ENCODE data around the gene CASK.
"Not testable (repeated sequence)": the region's sequence is repeated elsewhere in the genome, so short reads cannot be mapped to it uniquely, and the experiment has no call there.

CASK gene

GRCh38 chrX:41708486-41708885 is 214.9 kb downstream of the CASK start:
- H3K9me3 Mint-ChIP-seq: no peaks in the 10 kb centered on the region
- peaks cover 34% of the 10 kb centered on the region for H3K4me1 Mint-ChIP-seq
- no peak overlapping the region for H3K27ac Mint-ChIP-seq

GRCh38 chrX:41707218-41707617 is 216.1 kb downstream of the CASK start:
- no peaks in the 10 kb centered on the region for H3K27me3 Mint-ChIP-seq
- no peaks in the 10 kb centered on the region for H3K9me3 Mint-ChIP-seq
- peaks cover 6% of the 10 kb centered on the region for H3K36me3 Mint-ChIP-seq
- no peak overlapping the region for H3K27ac Mint-ChIP-seq
- H3K4me3 Mint-ChIP-seq: no peak overlapping the region
- peaks cover 34% of the 10 kb centered on the region for H3K4me1 Mint-ChIP-seq

More at GRCh38 chrX:41708486-41708885, 214.9 kb downstream of the CASK start:
- H3K36me3 Mint-ChIP-seq: peaks cover 4% of the 10 kb centered on the region
- H3K4me3 Mint-ChIP-seq: no peak overlapping the region
- H3K27me3 Mint-ChIP-seq: no peaks in the 10 kb centered on the region

GRCh38 chrX:41705680-41706374 is 217.5 kb downstream of the CASK start:
- H3K4me1 Mint-ChIP-seq: peaks cover 34% of the 10 kb centered on the region
- H3K36me3 Mint-ChIP-seq: peaks cover 6% of the 10 kb centered on the region
- no peaks in the 10 kb centered on the region for H3K9me3 Mint-ChIP-seq
- no peaks in the 10 kb centered on the region for H3K27me3 Mint-ChIP-seq
- peak overlapping the region; percentile 72 for H3K27ac Mint-ChIP-seq
- no peak overlapping the region for H3K4me3 Mint-ChIP-seq

- Mint-ChIP-seq H3K9me3 (no peaks in the 10 kb centered on the region), H3K4me1 (peaks cover 31% of the 10 kb centered on the region), H3K4me3 (no peak overlapping the region), H3K36me3 (peaks cover 6% of the 10 kb centered on the region), H3K27me3 (no peaks in the 10 kb centered on the region), H3K27ac (no peak overlapping the region)
These were observed 218.3 kb downstream of the CASK start for GRCh38 chrX:41705042-41705441.

GRCh38 chrX:41703574-41704029 is 219.8 kb downstream of the CASK start:
- Mint-ChIP-seq H3K27ac (no peak overlapping the region), H3K36me3 (peaks cover 6% of the 10 kb centered on the region), H3K4me1 (peaks cover 25% of the 10 kb centered on the region), H3K4me3 (no peak overlapping the region), H3K27me3 (no peaks in the 10 kb centered on the region), H3K9me3 (no peaks in the 10 kb centered on the region)

- H3K27me3 Mint-ChIP-seq: no peaks in the 10 kb centered on the region
- H3K27ac Mint-ChIP-seq: no peak overlapping the region
- peaks cover 10% of the 10 kb centered on the region for H3K36me3 Mint-ChIP-seq
- H3K4me3 Mint-ChIP-seq: no peak overlapping the region
- H3K9me3 Mint-ChIP-seq: no peaks in the 10 kb centered on the region
- peaks cover 22% of the 10 kb centered on the region for H3K4me1 Mint-ChIP-seq
These were observed 227.9 kb downstream of the CASK start for GRCh38 chrX:41695426-41695825.

GRCh38 chrX:41693024-41693423 is 230.3 kb downstream of the CASK start:
- Mint-ChIP-seq H3K9me3 (no peaks in the 10 kb centered on the region), H3K27ac (no peak overlapping the region), H3K4me3 (no peak overlapping the region), H3K36me3 (peaks cover 10% of the 10 kb centered on the region), H3K27me3 (no peaks in the 10 kb centered on the region), H3K4me1 (peaks cover 28% of the 10 kb centered on the region)

GRCh38 chrX:41692162-41692749 is 231.1 kb downstream of the CASK start:
- Mint-ChIP-seq H3K4me1 (peaks cover 28% of the 10 kb centered on the region), H3K27me3 (no peaks in the 10 kb centered on the region), H3K36me3 (peaks cover 10% of the 10 kb centered on the region), H3K27ac (no peak overlapping the region), H3K9me3 (no peaks in the 10 kb centered on the region), H3K4me3 (no peak overlapping the region)

- Mint-ChIP-seq H3K27me3 (no peaks in the 10 kb centered on the region), H3K4me3 (no peak overlapping the region), H3K36me3 (no peaks in the 10 kb centered on the region), H3K9me3 (no peaks in the 10 kb centered on the region), H3K27ac (no peak overlapping the region), H3K4me1 (peaks cover 19% of the 10 kb centered on the region)
These were observed 233.6 kb downstream of the CASK start for GRCh38 chrX:41689711-41690110.

GRCh38 chrX:41688835-41689234 is 234.5 kb downstream of the CASK start, which contains the start of gene GPR34:
Gene GPR34 (plus strand): TSS chrX:41688973. CDS start chrX:41695634, 6,661 bp downstream.
- no peaks in the 10 kb centered on the region for H3K36me3 Mint-ChIP-seq
- H3K9me3 Mint-ChIP-seq: no peaks in the 10 kb centered on the region
- H3K27me3 Mint-ChIP-seq: no peaks in the 10 kb centered on the region
- H3K27ac Mint-ChIP-seq: peak within 1 kb of the TSS; percentile 23
- H3K4me1 Mint-ChIP-seq: peaks cover 15% of the 10 kb centered on the region
- H3K4me3 Mint-ChIP-seq: no peak within 1 kb of the TSS

- H3K27ac Mint-ChIP-seq: no peak overlapping the region
- H3K4me1 Mint-ChIP-seq: peaks cover 10% of the 10 kb centered on the region
- no peak overlapping the region for H3K4me3 Mint-ChIP-seq
- no peaks in the 10 kb centered on the region for H3K9me3 Mint-ChIP-seq
- H3K27me3 Mint-ChIP-seq: no peaks in the 10 kb centered on the region
- no peaks in the 10 kb centered on the region for H3K36me3 Mint-ChIP-seq
These were observed 235.2 kb downstream of the CASK start for GRCh38 chrX:41688156-41688555.

- H3K4me3 Mint-ChIP-seq: no peak overlapping the region
- H3K4me1 Mint-ChIP-seq: peaks cover 6% of the 10 kb centered on the region
- H3K27ac Mint-ChIP-seq: no peak overlapping the region
- no peaks in the 10 kb centered on the region for H3K36me3 Mint-ChIP-seq
- no peaks in the 10 kb centered on the region for H3K27me3 Mint-ChIP-seq
- no peaks in the 10 kb centered on the region for H3K9me3 Mint-ChIP-seq
These were observed 236.6 kb downstream of the CASK start for GRCh38 chrX:41686788-41687187.

- peaks cover 6% of the 10 kb centered on the region for H3K4me1 Mint-ChIP-seq
- H3K4me3 Mint-ChIP-seq: no peak overlapping the region
- H3K9me3 Mint-ChIP-seq: no peaks in the 10 kb centered on the region
- H3K36me3 Mint-ChIP-seq: peaks cover 3% of the 10 kb centered on the region
- no peak overlapping the region for H3K27ac Mint-ChIP-seq
- no peaks in the 10 kb centered on the region for H3K27me3 Mint-ChIP-seq
These were observed 238.4 kb downstream of the CASK start for GRCh38 chrX:41684940-41685339.

GRCh38 chrX:41684138-41684537 is 239.2 kb downstream of the CASK start:
- H3K27me3 Mint-ChIP-seq: no peaks in the 10 kb centered on the region
- H3K4me3 Mint-ChIP-seq: no peak overlapping the region
- H3K36me3 Mint-ChIP-seq: peaks cover 3% of the 10 kb centered on the region
- H3K9me3 Mint-ChIP-seq: no peaks in the 10 kb centered on the region
- peaks cover 6% of the 10 kb centered on the region for H3K4me1 Mint-ChIP-seq
- H3K27ac Mint-ChIP-seq: no peak overlapping the region

GRCh38 chrX:41677183-41678060 is 245.9 kb downstream of the CASK start:
- H3K4me3 Mint-ChIP-seq: no peak overlapping the region
- H3K27me3 Mint-ChIP-seq: no peaks in the 10 kb centered on the region
- H3K27ac Mint-ChIP-seq: no peak overlapping the region

GRCh38 chrX:41676361-41676760 is 247.0 kb downstream of the CASK start:
- H3K4me1 Mint-ChIP-seq, H3K27ac Mint-ChIP-seq, H3K4me3 Mint-ChIP-seq: not testable (repeated sequence)

More at GRCh38 chrX:41677183-41678060, 245.9 kb downstream of the CASK start:
- Mint-ChIP-seq H3K36me3 (peaks cover 16% of the 10 kb centered on the region), H3K9me3 (no peaks in the 10 kb centered on the region), H3K4me1 (no peaks in the 10 kb centered on the region)

More at GRCh38 chrX:41676361-41676760, 247.0 kb downstream of the CASK start:
- peaks cover 15% of the 10 kb centered on the region for H3K36me3 Mint-ChIP-seq
- not testable (repeated sequence) for H3K27me3 Mint-ChIP-seq, H3K9me3 Mint-ChIP-seq

All from activated naive CD4-positive, alpha-beta T cell treated with anti-CD3 and anti-CD28 coated beads, Interleukin-2, amount 50 U/mL, for 24 hours (primary cell).